HG02970 (cell line): Measurements from ENCODE around the gene RORB.
"Not testable (repeated sequence)": the region's sequence is repeated elsewhere in the genome, so short reads cannot be mapped to it uniquely, and the experiment has no call there.

Experiments
- ATAC-seq: cut with Tn5 transposase; IDR thresholded peaks from one replicate; pipeline ENCODE4 v1.9.1; 2021; ENCODE audit warnings: mild to moderate bottlenecking, moderate library complexity, moderate number of reproducible peaks; ENCODE audit not compliant: unreplicated experiment, low FRiP score

RORB gene

GRCh38 chr9:74512416-74512815, 15.3 kb downstream of the RORB start:
- ATAC-seq: no peak

GRCh38 chr9:74513221-74513620, 16.1 kb downstream of the RORB start:
- ATAC-seq: no peak

- ATAC-seq: no peak
These were observed 20.1 kb downstream of the RORB start for GRCh38 chr9:74517188-74517587.

GRCh38 chr9:74519419-74519818, 22.3 kb downstream of the RORB start:
- no peak for ATAC-seq

GRCh38 chr9:74521009-74521408, 23.9 kb downstream of the RORB start:
- ATAC-seq: no peak

GRCh38 chr9:74524289-74524688, 27.2 kb downstream of the RORB start:
- no peak for ATAC-seq

GRCh38 chr9:74526215-74526614, 29.1 kb downstream of the RORB start:
- no peak for ATAC-seq

GRCh38 chr9:74527718-74528117, 30.6 kb downstream of the RORB start:
- no peak for ATAC-seq

- no peak for ATAC-seq
These were observed 31.1 kb downstream of the RORB start for GRCh38 chr9:74528207-74528606.

- not testable (repeated sequence) for ATAC-seq
These were observed 33.3 kb downstream of the RORB start for GRCh38 chr9:74530458-74530857.

- ATAC-seq: no peak
These were observed 36.1 kb downstream of the RORB start for GRCh38 chr9:74533253-74533652.

GRCh38 chr9:74534841-74535240, 37.7 kb downstream of the RORB start:
- no peak for ATAC-seq

- no peak for ATAC-seq
These were observed 46.0 kb downstream of the RORB start for GRCh38 chr9:74543145-74543544.

GRCh38 chr9:74551266-74551665, 54.1 kb downstream of the RORB start:
- ATAC-seq: no peak

GRCh38 chr9:74554751-74555419, 57.8 kb downstream of the RORB start:
- no peak for ATAC-seq

GRCh38 chr9:74555565-74555964, 58.4 kb downstream of the RORB start:
- ATAC-seq: no peak

GRCh38 chr9:74556685-74557084, 59.5 kb downstream of the RORB start:
- ATAC-seq: peak; percentile 79

GRCh38 chr9:74557571-74557970, 60.4 kb downstream of the RORB start:
- ATAC-seq: no peak

GRCh38 chr9:74562611-74563010, 65.5 kb downstream of the RORB start:
- ATAC-seq: no peak

GRCh38 chr9:74570879-74571512, 73.9 kb downstream of the RORB start:
- ATAC-seq: peak; percentile 54

- no peak for ATAC-seq
These were observed 76.6 kb downstream of the RORB start for GRCh38 chr9:74573640-74574191.

- no peak for ATAC-seq
These were observed 79.0 kb downstream of the RORB start for GRCh38 chr9:74576176-74576575.
